ENCODE data around the gene MUCL3.
"Not testable (repeated sequence)": the region's sequence is repeated elsewhere in the genome, so short reads cannot be mapped to it uniquely, and the experiment has no call there.

MUCL3 gene

GRCh38 chr6:30963641-30964040, 22.9 kb downstream of the MUCL3 start:
- no peak for TF ChIP-seq CTCF (IDR thresholded peaks at IDR 0.05; ENCODE audit: extremely low read depth, missing control alignments)
- DNase-seq (ENCODE audit: low spot score) = no peak

GRCh38 chr6:30964075-30964474, 23.3 kb downstream of the MUCL3 start:
- DNase-seq (ENCODE audit: low spot score) = no peak
- TF ChIP-seq CTCF (IDR thresholded peaks at IDR 0.05; ENCODE audit: extremely low read depth, missing control alignments) = no peak

- DNase-seq (ENCODE audit: low spot score) = no peak
- no peak for TF ChIP-seq CTCF (IDR thresholded peaks at IDR 0.05; ENCODE audit: extremely low read depth, missing control alignments)
Observed at GRCh38 chr6:30965140-30965601, 24.4 kb downstream of the MUCL3 start.

- no peak for TF ChIP-seq CTCF (IDR thresholded peaks at IDR 0.05; ENCODE audit: extremely low read depth, missing control alignments)
- DNase-seq (ENCODE audit: low spot score) = no peak
Observed at GRCh38 chr6:30966154-30966553, 25.4 kb downstream of the MUCL3 start.

- not testable (repeated sequence) for DNase-seq (ENCODE audit: low spot score)
Observed at GRCh38 chr6:30969171-30969570, 28.4 kb downstream of the MUCL3 start.

GRCh38 chr6:30970946-30971345, 30.2 kb downstream of the MUCL3 start:
- TF ChIP-seq CTCF (IDR thresholded peaks at IDR 0.05; ENCODE audit: extremely low read depth, missing control alignments) = no peak
- DNase-seq (ENCODE audit: low spot score) = no peak

GRCh38 chr6:30972816-30973215, 32.0 kb downstream of the MUCL3 start:
- no peak for DNase-seq (ENCODE audit: low spot score)
- no peak for TF ChIP-seq CTCF (IDR thresholded peaks at IDR 0.05; ENCODE audit: extremely low read depth, missing control alignments)

- DNase-seq (ENCODE audit: low spot score) = no peak
- TF ChIP-seq CTCF (IDR thresholded peaks at IDR 0.05; ENCODE audit: extremely low read depth, missing control alignments) = no peak
Observed at GRCh38 chr6:30974490-30975252, 33.9 kb downstream of the MUCL3 start.

All from GM20000 (cell line).